ENCODE data around the gene LACTBL1.

LACTBL1 gene

GRCh38 chr1:22944346-22945055 lies 28.2 kb downstream of the LACTBL1 start:
- DNase-seq (ENCODE audit: low read depth in 2 of 2), result no peak

DNA sequence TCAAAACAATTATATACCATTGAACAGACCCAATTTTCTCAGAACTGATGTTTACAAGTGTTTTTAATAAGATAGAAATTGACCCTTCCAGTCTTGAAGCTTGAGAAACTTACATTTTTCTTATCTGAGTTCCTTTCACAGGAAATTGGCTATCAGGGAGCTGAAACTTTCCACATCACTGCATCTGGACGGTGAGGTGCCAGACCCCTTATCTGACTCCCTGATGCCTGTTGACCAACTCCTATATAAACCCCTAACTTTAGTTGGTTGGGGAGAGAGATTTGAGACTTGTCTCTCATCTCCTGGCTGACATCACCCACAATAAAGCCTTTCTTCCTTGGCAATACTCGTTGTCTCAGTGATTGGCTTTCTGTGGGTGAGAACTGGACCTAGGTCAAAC lies 31.4 kb downstream of the LACTBL1 start:
- DNase-seq (ENCODE audit: low read depth in 2 of 2), result no peak

- no peak for DNase-seq (ENCODE audit: low read depth in 2 of 2)
These were observed 36.0 kb downstream of the LACTBL1 start for GRCh38 chr1:22936681-22937080.

DNA sequence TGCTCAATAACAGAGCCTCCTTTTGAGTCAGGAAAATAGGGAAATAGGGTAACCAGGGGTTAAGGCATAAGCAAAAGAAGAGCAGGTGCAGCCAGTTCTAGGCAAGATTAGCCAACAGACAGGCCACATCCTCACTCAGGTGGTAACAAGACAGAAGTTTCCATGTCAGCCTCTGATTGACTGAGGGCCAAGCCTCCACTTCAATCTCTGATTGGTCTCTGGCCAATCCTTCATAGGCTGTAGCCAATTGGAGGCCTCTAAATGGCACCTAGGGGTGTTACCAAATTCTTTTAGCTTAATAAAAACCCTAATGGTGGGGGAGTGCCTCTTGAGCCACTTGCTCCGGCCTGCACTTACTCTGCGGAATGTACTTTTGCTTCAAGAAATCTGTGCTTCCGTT lies 37.2 kb downstream of the LACTBL1 start:
- DNase-seq (ENCODE audit: low read depth in 2 of 2), result no peak

GRCh38 chr1:22932803-22933470 lies 39.7 kb downstream of the LACTBL1 start:
- no peak for DNase-seq (ENCODE audit: low read depth in 2 of 2)

- DNase-seq (ENCODE audit: low read depth in 2 of 2), result peak in 1 of 2 donors; percentile 4
These were observed 42.3 kb downstream of the LACTBL1 start for GRCh38 chr1:22930240-22930912.

DNA sequence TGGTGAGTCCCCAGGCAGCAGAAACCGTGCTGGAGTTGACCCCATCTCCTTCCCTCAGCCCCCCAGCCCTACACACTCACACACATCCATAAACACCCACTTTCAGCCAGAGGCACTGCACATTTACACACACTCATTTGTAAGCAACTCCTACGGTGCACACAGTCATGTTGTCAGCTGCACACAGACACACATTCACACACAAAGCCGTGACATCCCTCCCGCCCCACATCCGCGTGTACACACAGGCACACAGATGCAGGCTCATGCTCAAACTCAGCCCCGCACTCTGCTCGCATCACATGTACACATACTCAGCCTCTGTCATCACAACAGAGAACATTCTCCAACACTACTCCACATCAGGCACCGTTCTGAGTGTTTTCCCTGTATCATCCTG lies 47.6 kb downstream of the LACTBL1 start:
- no peak for DNase-seq (ENCODE audit: low read depth in 2 of 2)

GRCh38 chr1:22922640-22923039 lies 50.0 kb downstream of the LACTBL1 start:
- no peak for DNase-seq (ENCODE audit: low read depth in 2 of 2)

GRCh38 chr1:22921452-22922126 lies 51.1 kb downstream of the LACTBL1 start:
- DNase-seq (ENCODE audit: low read depth in 2 of 2), result no peak

DNA sequence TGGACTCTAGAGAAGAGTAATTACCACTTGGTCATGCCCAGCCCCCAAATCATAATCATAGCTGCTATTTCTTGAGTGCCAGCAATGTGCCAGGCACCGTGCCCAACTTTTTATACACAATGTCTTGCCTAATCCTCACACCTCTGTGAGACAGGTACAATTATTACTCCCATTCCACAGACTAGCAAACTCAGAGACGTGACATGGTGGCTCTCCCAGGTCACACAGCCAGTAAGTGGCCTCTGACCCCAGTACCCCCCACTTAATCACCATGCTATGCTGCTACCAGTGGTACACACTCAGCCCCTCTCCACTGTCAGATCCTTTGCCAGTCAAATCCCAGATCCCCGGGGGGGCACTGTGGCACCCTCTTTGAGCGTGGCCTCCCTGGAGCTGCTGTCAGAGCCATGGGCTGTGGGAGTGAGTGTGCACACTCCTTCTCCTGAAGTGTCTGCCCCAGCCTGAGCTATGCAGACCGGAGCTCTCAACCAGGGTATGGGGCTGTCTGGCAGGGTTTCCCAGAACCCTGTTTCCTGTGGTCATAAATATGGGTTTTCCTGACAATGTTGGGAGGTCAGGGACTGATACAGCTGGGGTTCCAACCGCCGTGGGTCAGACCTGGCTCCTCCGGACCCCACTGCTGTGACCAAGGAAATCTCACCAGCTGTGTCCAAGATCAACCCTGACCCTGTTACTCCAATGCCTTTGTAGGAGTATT lies 51.8 kb downstream of the LACTBL1 start:
- no peak for DNase-seq (ENCODE audit: low read depth in 2 of 2)

DNA sequence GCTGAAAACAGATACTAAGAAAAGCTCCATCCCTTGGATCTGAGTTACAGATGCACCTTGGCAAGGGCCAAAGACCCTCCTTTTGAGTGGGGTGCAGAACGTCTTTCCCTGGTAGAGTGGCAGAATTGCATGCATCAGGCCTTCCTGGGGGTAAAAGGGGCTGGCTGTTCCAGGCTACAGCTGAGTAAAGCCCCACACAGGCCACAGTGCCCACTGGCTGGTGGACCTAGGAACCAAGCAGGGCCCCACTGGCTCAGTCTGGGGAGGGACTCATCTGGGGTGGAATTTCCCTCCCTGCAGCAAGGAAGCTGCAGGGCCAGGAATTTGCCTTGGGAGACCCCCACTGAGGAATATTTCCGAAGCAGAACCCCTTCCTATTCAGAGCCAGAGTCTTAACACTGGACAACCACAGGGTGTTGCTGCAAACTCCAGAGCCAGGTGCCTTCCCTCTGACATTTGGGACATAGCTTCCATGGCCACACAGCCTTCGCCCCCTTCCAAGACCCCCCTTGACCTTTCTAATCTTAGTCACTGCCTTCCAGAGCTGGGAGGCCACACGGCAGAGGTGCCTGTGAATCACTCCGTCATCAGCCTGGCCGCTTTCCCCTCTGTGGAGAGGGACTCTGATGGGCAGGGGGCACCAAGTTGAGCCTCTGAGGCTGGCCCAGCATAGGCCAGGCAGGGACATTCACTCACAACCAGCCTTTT lies 52.5 kb downstream of the LACTBL1 start:
- no peak for DNase-seq (ENCODE audit: low read depth in 2 of 2)

GRCh38 chr1:22919341-22920025 lies 53.2 kb downstream of the LACTBL1 start:
- DNase-seq (ENCODE audit: low read depth in 2 of 2), result no peak

- no peak for DNase-seq (ENCODE audit: low read depth in 2 of 2)
These were observed 54.0 kb downstream of the LACTBL1 start for GRCh38 chr1:22918644-22919043.

DNA sequence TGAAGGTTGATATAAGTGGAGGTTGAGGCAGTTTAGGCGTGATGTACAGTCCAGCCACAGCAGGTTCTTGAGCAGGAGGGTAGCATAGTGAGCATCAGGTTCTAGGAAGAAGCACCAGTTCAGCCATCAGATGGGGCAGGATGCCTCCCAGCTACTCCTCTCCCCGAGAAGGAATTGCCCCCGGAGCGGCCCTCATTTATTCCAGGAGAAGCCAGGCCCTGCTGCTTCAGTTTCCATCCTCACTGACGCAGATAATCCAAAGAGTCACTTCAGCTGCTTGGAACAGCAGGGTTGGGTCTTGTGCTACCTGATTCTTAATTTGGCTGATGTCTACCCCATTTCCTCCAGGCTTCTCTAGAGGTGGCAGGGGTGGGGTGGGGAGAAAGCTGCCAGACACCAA lies 54.7 kb downstream of the LACTBL1 start:
- no peak for DNase-seq (ENCODE audit: low read depth in 2 of 2)

DNA sequence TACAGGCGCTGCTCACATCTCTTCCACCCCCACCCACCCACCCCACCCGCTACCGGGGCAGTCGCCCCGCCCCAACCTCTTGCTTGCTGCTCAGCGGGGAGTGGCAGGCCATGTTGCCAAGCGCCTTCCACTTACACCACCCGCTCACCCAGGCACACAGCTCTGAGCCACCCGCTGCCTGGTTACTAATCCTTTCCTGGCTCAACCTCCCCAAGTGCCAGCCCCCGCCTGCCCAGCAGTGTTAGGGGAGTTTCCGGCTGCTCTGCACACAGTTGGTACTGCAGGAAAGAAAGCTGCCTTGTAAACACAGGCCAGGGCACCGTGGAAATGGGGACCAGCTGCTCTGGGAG lies 56.2 kb downstream of the LACTBL1 start:
- no peak for DNase-seq (ENCODE audit: low read depth in 2 of 2)

GRCh38 chr1:22915816-22916470 lies 56.7 kb downstream of the LACTBL1 start:
- no peak for DNase-seq (ENCODE audit: low read depth in 2 of 2)

GRCh38 chr1:22915231-22915630 lies 57.4 kb downstream of the LACTBL1 start:
- no peak for DNase-seq (ENCODE audit: low read depth in 2 of 2)

DNA sequence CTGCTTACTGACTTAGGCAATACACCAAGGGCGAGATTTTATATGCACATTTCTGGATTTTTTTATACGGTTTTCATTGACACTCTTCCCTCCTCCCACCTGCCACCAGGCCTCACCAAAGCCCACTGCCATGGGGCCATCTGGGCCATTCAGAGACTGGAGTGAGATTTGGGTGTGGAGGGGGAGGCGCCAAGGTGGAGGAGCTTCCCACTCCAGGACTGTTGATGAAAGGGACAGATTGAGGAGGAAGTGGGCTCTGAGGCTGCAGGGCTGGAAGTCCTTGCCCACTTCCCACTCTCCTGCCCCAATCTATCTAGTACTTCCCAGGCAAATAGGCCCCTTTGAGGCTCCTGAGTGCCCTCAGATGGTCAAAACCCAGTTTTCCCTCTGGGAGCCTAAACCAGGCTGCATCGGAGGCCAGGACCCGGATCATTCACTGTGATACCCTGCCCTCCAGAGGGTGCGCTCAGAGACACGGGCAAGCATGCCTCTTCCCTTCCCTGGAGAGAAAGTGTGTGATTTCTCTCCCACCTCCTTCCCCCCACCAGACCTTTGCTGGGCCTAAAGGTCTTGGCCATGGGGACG lies 57.9 kb downstream of the LACTBL1 start:
- DNase-seq (ENCODE audit: low read depth in 2 of 2), result no peak

- DNase-seq (ENCODE audit: low read depth in 2 of 2), result no peak
These were observed 58.5 kb downstream of the LACTBL1 start for GRCh38 chr1:22914156-22914555.

Data from stimulated activated CD8-positive, alpha-beta memory T cell treated with anti-CD3 and anti-CD28 coated beads, Interleukin-15, amount 100 ng/mL, for 48 hours (primary cell).